IMR-90 (cell line): ENCODE data around the gene PAK4. TPM values are rescaled to one million over a fixed set of nuclear protein-coding genes. Genes with fewer than 3 reads are reported as not detected.

Experiments used
- ATAC-seq: fragments of 200-7000 bp; cut with Tn5 transposase; 2 replicates; pipeline ENCODE4 v1.9.1; 2020; ENCODE audit warnings: low read depth, mild to moderate bottlenecking, moderate library complexity
- BruUV-seq: library from RNA; stranded (reverse); fragments of 400-500 nt; replicated peaks from 2 replicates; lab custom pipeline; 2021; lab: Mats Ljungman, UMichigan
- CTCF ChIA-PET: fragments of 300-600 bp; formaldehyde crosslinking; extraction: SDS; loops from one replicate; lab custom pipeline; 2021; ENCODE audit warnings: antibody characterized with exemption; lab: Yijun Ruan, JAX
- POLR2A ChIA-PET: fragments of 300-600 bp; sonication (Branson Sonifier 250); formaldehyde crosslinking; loops from one replicate; lab custom pipeline; 2022; ENCODE audit warnings: antibody characterized with exemption; ENCODE audit not compliant: unreplicated experiment; lab: Charles Lee
- DNase-seq: peaks from one replicate; pipeline ENCODE4 v3.0.0; 2013
- H2AFZ ChIP-seq: replicated peaks from 2 replicates; pipeline ENCODE3; 2013; ENCODE audit warnings: low read length, mild to moderate bottlenecking; ENCODE audit not compliant: poor library complexity
- H2AK5ac ChIP-seq: 2 replicates; pipeline ENCODE4 v1.6.1; 2013; ENCODE audit warnings: low read depth, low read length, inconsistent platforms
- H2AK9ac ChIP-seq: replicated peaks from 2 replicates; pipeline ENCODE3; 2013; ENCODE audit warnings: mild to moderate bottlenecking, low read depth, low read length, moderate library complexity; ENCODE audit not compliant: poor library complexity
- H2BK120ac ChIP-seq: 2 replicates; pipeline ENCODE4 v1.6.1; 2013; ENCODE audit warnings: low read depth, low read length, inconsistent platforms
- H2BK15ac ChIP-seq: 3 replicates; pipeline ENCODE4 v1.6.1; 2013; ENCODE audit warnings: low read depth, low read length, inconsistent platforms
- H2BK20ac ChIP-seq: 2 replicates; pipeline ENCODE4 v1.6.1; 2013; ENCODE audit warnings: low read depth, mild to moderate bottlenecking, inconsistent platforms, low read length, moderate library complexity
- H2BK5ac ChIP-seq: 2 replicates; pipeline ENCODE4 v1.6.1; 2013; ENCODE audit warnings: mild to moderate bottlenecking, low read depth, low read length, inconsistent platforms; ENCODE audit not compliant: poor library complexity, severe bottlenecking
- H3K14ac ChIP-seq: replicated peaks from 2 replicates; pipeline ENCODE4 v1.6.1; 2013; ENCODE audit warnings: low read depth, low read length, inconsistent platforms
- H3K18ac ChIP-seq: 2 replicates; pipeline ENCODE4 v1.6.1; 2013; ENCODE audit warnings: low read depth, low read length, control low read depth
- H3K23ac ChIP-seq: 2 replicates; pipeline ENCODE4 v1.6.1; 2013; ENCODE audit warnings: low read depth, low read length, inconsistent platforms
- H3K27ac ChIP-seq: 2 replicates; pipeline ENCODE4 v1.5.1; 2013; ENCODE audit warnings: mild to moderate bottlenecking, control low read depth, low read length; ENCODE audit not compliant: insufficient read depth
- H3K27me3 ChIP-seq: 2 replicates; pipeline ENCODE4 v1.6.1; 2013; ENCODE audit warnings: low read length; ENCODE audit not compliant: control insufficient read depth, insufficient read depth
- H3K36me3 ChIP-seq: 2 replicates; pipeline ENCODE4 v1.6.1; 2013; ENCODE audit warnings: low read length, mixed read lengths; ENCODE audit not compliant: control insufficient read depth, insufficient read depth
- H3K4ac ChIP-seq: 2 replicates; pipeline ENCODE4 v1.6.1; 2013; ENCODE audit warnings: low read depth, low read length, inconsistent platforms
- H3K4me1 ChIP-seq: 2 replicates; pipeline ENCODE4 v1.6.1; 2013; ENCODE audit warnings: low read length, mixed read lengths; ENCODE audit not compliant: control insufficient read depth, insufficient read depth
- H3K4me2 ChIP-seq: 2 replicates; pipeline ENCODE4 v1.6.1; 2013; ENCODE audit warnings: low read depth, mild to moderate bottlenecking, control low read depth, low read length, moderate library complexity
- H3K4me3 ChIP-seq: 2 replicates; pipeline ENCODE4 v1.5.1; 2013; ENCODE audit warnings: low read depth, mild to moderate bottlenecking, control low read depth, low read length, moderate library complexity; ENCODE audit not compliant: insufficient read depth
- H3K56ac ChIP-seq: 2 replicates; pipeline ENCODE4 v1.6.1; 2013; ENCODE audit warnings: low read length, inconsistent platforms; ENCODE audit not compliant: insufficient read depth; ENCODE audit errors: extremely low read depth
- H3K79me1 ChIP-seq, 2 experiments: 2 replicates each; pipeline ENCODE4 v1.6.1; 2013; ENCODE audit warnings: low read length in 2 of 2, inconsistent platforms in 1 of 2, low read depth in 1 of 2
- H3K9ac ChIP-seq: 2 replicates; pipeline ENCODE4 v1.6.1; 2013; ENCODE audit warnings: low read depth, low read length, control low read depth
- H3K9me1 ChIP-seq: 2 replicates; pipeline ENCODE4 v1.6.1; 2013; ENCODE audit warnings: low read length, inconsistent platforms; ENCODE audit not compliant: insufficient read depth
- H3K9me3 ChIP-seq: 2 replicates; pipeline ENCODE4 v1.6.1; 2013; ENCODE audit warnings: low read length; ENCODE audit not compliant: control insufficient read depth, insufficient read depth
- H4K20me1 ChIP-seq: 2 replicates; pipeline ENCODE4 v1.6.1; 2013; ENCODE audit warnings: low read length, inconsistent platforms; ENCODE audit not compliant: insufficient read depth
- H4K5ac ChIP-seq: 2 replicates; pipeline ENCODE4 v1.6.1; 2013; ENCODE audit warnings: mild to moderate bottlenecking, low read depth, low read length, control low read depth
- H4K8ac ChIP-seq, 2 experiments: 2 replicates each; pipeline ENCODE4 v1.6.1; 2013; ENCODE audit warnings: low read depth in 2 of 2, low read length in 2 of 2, control low read depth in 1 of 2, inconsistent platforms in 1 of 2
- H4K91ac ChIP-seq: 2 replicates; pipeline ENCODE4 v1.6.1; 2013; ENCODE audit warnings: low read depth, low read length, inconsistent platforms; ENCODE audit not compliant: insufficient read depth
- CEBPB ChIP-seq: IDR thresholded peaks from 2 replicates; pipeline ENCODE4 v1.6.1; 2012; ENCODE audit warnings: low read depth, low read length, improper control_type of control experiment
- ELK1 ChIP-seq: fragments of 150-350 bp; IDR thresholded peaks from 2 replicates; pipeline ENCODE4 v1.6.1; 2016; ENCODE audit warnings: low read depth, mild to moderate bottlenecking, low read length, moderate library complexity, borderline replicate concordance
- MXI1 ChIP-seq: IDR thresholded peaks from 2 replicates; pipeline ENCODE4 v1.6.1; 2012; ENCODE audit warnings: low read depth, mild to moderate bottlenecking, low read length, moderate library complexity, borderline replicate concordance
- SMC3 ChIP-seq: fragments of 150-350 bp; IDR thresholded peaks from 2 replicates; pipeline ENCODE4 v1.6.1; 2016; ENCODE audit warnings: low read depth, mild to moderate bottlenecking, antibody characterized with exemption, low read length, moderate library complexity
- WGBS, 2 experiments: methylation state at CpG; one replicate each; pipeline versions ENCODE4 v1.1.5 to v1.1.7; 2013; ENCODE audit warnings: missing lambda C conversion rate in 2 of 2; ENCODE audit not compliant: insufficient read length in 1 of 2; ENCODE audit errors: extremely low coverage in 2 of 2; 5-methylcytosine and 5-hydroxymethylcytosine counted together
- dilution Hi-C: fragments of 300-500 bp; cut with HindIII; formaldehyde crosslinking; loops from one replicate; pipeline ENCODE4 v1.14.3; 2018; ENCODE audit warnings: low sequenced_read_pairs; ENCODE audit not compliant: unreplicated experiment
- in situ Hi-C: fragments of 300-500 bp; cut with MboI; formaldehyde crosslinking; loops from 3 replicates; pipeline ENCODE4 v1.14.3; 2019; ENCODE audit warnings: low sequenced_read_pairs, inconsistent platforms, mixed read lengths
- intact Hi-C: fragments of 100-400 bp; cut with micrococcal nuclease; formaldehyde crosslinking; loops from 2 replicates; pipeline ENCODE4 v1.10.0; 2022
- polyA plus RNA-seq, 3 experiments: library from polyadenylated mRNA; depleted of rRNA; stranded (reverse); fragments of >200 nt; gene quantifications; 2 replicates each; pipeline ENCODE4 v1.2.3, GENCODE V29; 2012; ENCODE audit warnings: low replicate concordance in 1 of 3
- total RNA-seq: library from RNA; depleted of rRNA; stranded (reverse); fragments of >200 nt; gene quantifications from 2 replicates; pipeline ENCODE4 v1.2.3, GENCODE V29; 2012

The PAK4 gene
- total and polyA plus RNA-seq, 2 of the 4 experiments (the other 2 are of a cell fraction), result 2.0 to 27.2 TPM

- Histone ChIP-seq H3K9me3 (no peaks in the 10 kb centered on the region), H4K8ac (no peak overlapping the region), H3K27ac (no peak overlapping the region), H4K5ac (no peak overlapping the region), H2BK5ac (no peak overlapping the region), H3K36me3 (no peaks in the 10 kb centered on the region), H3K14ac (no peak overlapping the region), H2BK20ac (no peak overlapping the region), H3K4me3 (no peak overlapping the region), H3K4me2 (no peak overlapping the region), H3K18ac (no peak overlapping the region), H3K4me1 (peaks cover 17% of the 10 kb centered on the region; the same call in 1 of the 2 replicates), H3K56ac (no peak overlapping the region), H3K9ac (no peak overlapping the region), H2AFZ (no peak overlapping the region), H3K4ac (no peak overlapping the region), H4K20me1 (peaks cover 68% of the 10 kb centered on the region), H3K23ac (no peak overlapping the region), H3K79me1 (peaks cover 40 to 93% of the 10 kb centered on the region in 2 experiments), H2AK9ac (no peak overlapping the region), H3K27me3 (no peaks in the 10 kb centered on the region), H2BK15ac (no peak overlapping the region), H4K91ac (no peak overlapping the region), H2AK5ac (no peak overlapping the region), H2BK120ac (no peak overlapping the region), H3K9me1 (peaks cover 9% of the 10 kb centered on the region; the same call in 1 of the 2 replicates)
- DNase-seq, result no peak
- no TSS peak for BruUV-seq
- in situ Hi-C loops (no loop called here), intact Hi-C loops (no loop called here), dilution Hi-C loops (no loop called here)
- ChIA-PET CTCF (no interaction called here), POLR2A (no interaction called here)
- no peak for ATAC-seq
- TF ChIP-seq CEBPB (no peak), SMC3 (no peak), MXI1 (no peak), ELK1 (no peak)
- 88% methylated on average over 10 of the region's 13 CpGs; no CpG with 5 or more reads in 1 of the 2 experiments for WGBS, 2 experiments
Measured at GRCh38 chr19:39135701-39136100, 10.1 kb downstream of the PAK4 start.
